Effector CD4-positive, alpha-beta T cell (primary cell): ENCODE data around the gene RUNX1.

Experiments
- DNase-seq: peaks from one replicate; pipeline ENCODE4 v3.0.0-alpha.2; 2020

RUNX1 gene

DNA sequence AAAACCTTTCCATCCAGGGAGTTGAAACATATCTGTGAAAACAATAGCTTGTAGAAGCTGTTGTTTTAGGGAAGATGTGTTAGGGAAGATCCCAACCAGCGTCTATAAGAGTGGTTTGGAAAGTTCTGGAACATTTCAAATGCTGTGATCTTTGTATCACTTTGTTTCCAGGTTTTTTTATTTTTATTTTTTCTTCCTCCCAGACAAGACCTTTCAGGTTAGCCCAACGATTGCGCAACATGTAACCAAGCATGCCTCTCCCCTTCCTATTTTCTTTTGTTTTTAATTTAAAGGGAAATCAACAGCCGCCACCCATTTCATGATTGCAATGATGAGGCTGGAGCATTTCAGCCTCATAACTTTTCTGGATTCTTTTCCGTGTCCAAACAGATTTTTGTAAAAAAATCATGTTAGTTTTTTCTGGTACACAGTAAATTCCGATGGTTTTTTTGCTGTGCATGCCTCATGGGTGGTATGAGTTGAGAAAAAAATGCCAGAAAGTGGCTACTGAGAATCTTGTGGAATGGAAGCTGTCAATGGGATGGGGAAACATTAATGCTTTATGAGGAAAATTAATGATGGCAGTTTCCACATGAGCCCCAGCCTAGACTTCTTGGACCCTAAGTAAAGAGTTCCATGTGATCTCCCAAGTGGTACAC, 109.3 kb downstream of the RUNX1 start:
- no peak for DNase-seq

- DNase-seq: no peak
Observed at GRCh38 chr21:34938089-34938764, 110.9 kb downstream of the RUNX1 start.

GRCh38 chr21:34936883-34937563, 112.1 kb downstream of the RUNX1 start:
- DNase-seq: no peak

- no peak for DNase-seq
Observed at GRCh38 chr21:34936371-34936789, 112.7 kb downstream of the RUNX1 start.

DNA sequence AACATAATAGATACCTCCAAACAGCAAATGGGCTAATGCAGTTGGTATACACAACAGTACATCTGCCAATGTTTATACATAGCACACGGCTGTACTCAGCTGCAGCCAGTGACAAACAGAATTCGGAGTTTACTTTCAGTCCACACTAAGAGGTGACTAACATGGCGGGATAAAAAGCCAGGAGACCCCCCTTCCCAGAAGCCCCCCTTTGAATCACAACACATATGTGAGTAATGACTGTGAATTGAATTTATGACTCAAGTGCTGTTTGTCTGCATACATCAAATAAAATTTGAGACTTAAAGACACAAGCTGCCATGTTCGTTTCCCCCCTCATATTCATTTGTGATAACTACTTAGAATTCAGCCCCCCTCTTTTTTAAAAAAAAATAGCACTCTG, 113.2 kb downstream of the RUNX1 start:
- no peak for DNase-seq

DNA sequence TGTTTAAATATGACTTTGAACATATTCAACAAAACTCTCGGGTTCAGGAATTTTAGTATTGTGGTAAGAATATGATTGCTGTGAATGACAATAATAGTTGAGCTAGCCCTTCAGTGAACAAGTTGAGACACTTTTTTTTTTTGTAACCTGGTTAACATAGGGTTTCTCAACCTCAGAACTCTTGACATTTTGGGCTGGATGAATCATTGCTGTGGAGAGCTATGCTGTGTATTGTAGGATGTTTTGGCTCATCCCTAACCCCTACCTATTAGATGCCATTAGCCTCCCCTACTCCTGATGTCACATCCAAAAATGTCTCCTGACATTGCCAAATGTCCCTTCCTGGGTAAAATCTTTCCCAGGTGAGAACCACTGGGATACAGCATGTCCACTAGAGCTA, 113.7 kb downstream of the RUNX1 start:
- DNase-seq: no peak

DNA sequence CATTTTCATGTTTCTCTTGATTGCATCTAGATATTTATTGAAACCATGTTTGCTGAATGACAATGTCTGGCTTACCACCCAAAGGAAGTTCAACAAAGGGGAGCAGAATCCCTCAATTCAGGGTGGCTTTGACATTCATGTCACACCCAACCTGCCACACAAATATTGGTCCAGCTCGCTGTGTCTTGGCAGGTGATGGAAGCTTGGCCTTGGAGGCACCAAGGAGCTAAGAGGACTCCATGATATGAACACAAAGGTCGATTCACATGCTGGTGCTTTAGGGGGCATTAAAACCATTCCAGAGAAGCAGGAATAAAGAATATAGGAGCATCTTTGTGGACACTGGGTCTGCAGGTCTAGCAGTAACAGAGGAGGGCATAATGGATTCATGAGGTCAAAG, 114.8 kb downstream of the RUNX1 start:
- DNase-seq: no peak

GRCh38 chr21:34933609-34934335, 115.3 kb downstream of the RUNX1 start:
- peak; percentile 11 for DNase-seq

- DNase-seq: no peak
Observed at GRCh38 chr21:34932233-34932632, 116.9 kb downstream of the RUNX1 start.

- no peak for DNase-seq
Observed at GRCh38 chr21:34930971-34931370, 118.1 kb downstream of the RUNX1 start.

GRCh38 chr21:34928637-34929036, 120.5 kb downstream of the RUNX1 start:
- DNase-seq: no peak

GRCh38 chr21:34927992-34928391, 121.1 kb downstream of the RUNX1 start:
- no peak for DNase-seq

DNA sequence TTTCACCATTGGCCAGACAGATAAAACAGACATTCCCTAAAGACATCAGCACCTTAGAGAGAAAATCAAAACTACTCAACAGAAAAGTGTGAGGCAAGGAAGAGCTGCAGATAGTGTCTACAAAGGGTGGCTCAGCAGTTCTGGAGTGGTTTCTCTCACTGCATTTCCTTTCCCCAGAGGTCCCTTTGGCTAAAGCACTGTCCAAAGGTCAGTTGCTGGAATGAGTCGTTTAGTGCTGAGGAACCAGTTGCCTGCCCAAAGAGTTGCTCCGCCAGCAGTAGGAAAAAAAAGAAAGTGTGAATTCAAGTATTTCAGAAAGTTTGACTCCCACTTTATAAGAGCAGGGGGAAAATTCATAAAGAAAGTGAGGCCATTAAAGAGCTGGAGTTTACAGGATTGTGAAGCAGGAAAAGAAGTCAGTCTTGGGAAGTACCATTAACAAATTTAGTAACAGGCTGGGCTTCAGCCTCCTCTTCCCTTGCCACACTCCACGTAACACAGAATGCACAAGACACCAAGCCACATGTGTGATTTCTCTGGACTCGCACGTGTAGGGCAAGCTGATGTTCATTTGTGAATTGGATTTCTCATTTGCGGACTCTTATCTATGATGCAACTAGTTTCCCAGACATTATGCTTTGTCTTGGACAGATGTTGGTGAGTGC, 122.2 kb downstream of the RUNX1 start:
- DNase-seq: no peak

DNA sequence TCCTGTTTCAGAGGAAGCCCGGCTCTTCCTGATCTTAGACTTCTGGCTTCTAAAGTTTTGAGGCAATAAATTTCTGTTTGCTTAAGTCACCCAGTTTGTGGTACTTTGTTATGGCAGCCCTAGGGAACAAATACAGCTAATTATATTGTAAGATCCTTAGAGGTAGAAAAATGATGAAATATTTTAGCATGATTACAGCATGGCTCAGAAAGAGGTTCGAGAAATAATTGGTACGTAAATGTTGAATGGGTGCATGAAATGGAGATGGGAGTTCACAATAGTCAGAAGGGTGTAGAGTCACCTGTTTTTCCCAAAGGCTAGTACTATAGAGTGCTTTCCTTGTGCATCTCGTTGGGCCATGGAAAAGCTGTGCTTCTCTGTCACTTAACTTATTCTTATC, 123.5 kb downstream of the RUNX1 start:
- no peak for DNase-seq

DNA sequence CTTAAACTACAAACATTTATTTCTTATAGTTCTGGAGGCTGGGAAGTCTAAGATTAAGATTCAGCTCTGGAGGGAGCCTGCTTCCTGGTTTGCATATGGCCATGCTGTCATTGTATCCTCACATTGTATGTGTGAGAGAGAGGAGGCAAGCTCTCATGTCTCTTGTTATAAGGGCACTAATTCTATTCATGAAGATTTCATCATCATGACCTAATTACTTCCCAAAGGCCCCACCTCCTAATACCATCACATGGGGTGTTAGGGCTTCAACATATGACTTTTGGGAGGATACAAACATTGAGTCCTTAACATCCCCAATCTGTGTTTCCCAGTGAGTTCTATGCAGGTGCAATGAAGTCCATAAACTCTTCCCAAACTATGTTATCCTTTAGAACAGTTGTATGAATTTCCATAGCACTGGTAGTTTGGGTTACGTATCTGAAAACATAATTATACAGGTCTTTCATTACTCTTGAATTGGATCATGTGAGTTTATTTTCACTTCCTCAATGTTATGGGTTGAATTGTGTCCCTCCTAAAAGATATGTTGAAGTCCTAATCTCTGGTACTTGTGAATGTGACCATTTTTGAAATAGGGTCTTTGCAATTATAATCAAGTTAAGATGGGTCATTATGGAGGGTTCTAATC, 124.2 kb downstream of the RUNX1 start:
- no peak for DNase-seq

- DNase-seq: no peak
Observed at GRCh38 chr21:34924194-34924593, 124.9 kb downstream of the RUNX1 start.

DNA sequence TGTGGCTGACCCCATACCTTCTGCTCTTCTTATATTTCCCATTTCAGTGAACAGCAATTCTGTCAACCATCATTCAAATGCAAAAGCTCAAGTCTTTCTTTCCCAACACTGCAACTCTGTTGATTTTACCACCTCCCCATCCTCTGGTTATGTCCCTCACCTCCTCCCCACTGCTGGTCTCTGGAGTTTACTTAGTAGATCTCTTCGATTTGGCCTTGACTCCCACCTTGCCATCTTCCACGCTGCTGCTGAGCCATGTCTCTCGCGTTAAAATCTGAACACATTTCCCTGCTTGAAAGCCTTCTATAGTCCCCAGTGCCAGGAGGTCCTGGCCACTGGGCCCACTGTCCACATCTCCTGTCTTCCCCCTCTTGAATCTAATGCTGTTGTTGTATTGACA, 125.5 kb downstream of the RUNX1 start:
- no peak for DNase-seq

- no peak for DNase-seq
Observed at GRCh38 chr21:34923202-34923601, 125.9 kb downstream of the RUNX1 start.

- no peak for DNase-seq
Observed at GRCh38 chr21:34922479-34922878, 126.6 kb downstream of the RUNX1 start.

GRCh38 chr21:34921151-34921550, 128.0 kb downstream of the RUNX1 start:
- DNase-seq: no peak

- DNase-seq: no peak
Observed at GRCh38 chr21:34919406-34919805, 129.7 kb downstream of the RUNX1 start.

DNA sequence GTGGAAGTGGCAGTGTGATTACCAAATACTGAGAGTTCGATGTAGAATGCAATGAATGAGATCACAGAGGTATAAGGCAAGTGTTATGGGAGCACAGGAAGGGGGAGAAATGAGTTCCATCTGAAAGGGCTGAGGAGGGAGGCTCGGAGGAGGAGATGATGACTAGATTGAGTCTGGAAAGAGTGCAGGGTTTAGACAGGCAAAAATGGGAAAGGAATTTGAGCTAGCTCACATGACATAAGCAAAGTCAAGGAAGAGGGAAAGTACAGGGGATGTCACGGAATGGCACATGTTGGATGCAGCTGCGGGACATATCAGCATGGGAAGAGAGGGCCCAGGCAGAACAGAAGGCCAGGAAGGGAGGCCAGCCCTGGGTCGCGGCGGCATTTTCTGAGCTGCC, 132.7 kb downstream of the RUNX1 start:
- DNase-seq: no peak
